GM12878 (cell line): ENCODE data around the gene MRPL54. TPM values are rescaled to one million over a fixed set of nuclear protein-coding genes. Genes with fewer than 3 reads are reported as not detected.

Experiments used
- ATAC-seq: fragments of 200-7000 bp; cut with Tn5 transposase; 3 replicates; pipeline ENCODE4 v1.9.1; 2020; ENCODE audit warnings: mild to moderate bottlenecking, moderate library complexity
- BruUV-seq: library from RNA; stranded (reverse); fragments of 400-500 nt; replicated peaks from 2 replicates; lab custom pipeline; 2021; lab: Mats Ljungman, UMichigan
- CTCF ChIA-PET: fragments of 300-600 bp; sonication (Branson Sonifier 250); formaldehyde crosslinking; extraction: SDS; loops from one replicate; lab custom pipeline; 2021; ENCODE audit warnings: inconsistent platforms; lab: Yijun Ruan, JAX
- POLR2A ChIA-PET: fragments of 350-600 bp; formaldehyde crosslinking; extraction: SDS; loops from one replicate; lab custom pipeline; 2021; ENCODE audit warnings: inconsistent platforms; lab: Charles Lee
- RAD21 ChIA-PET: fragments of 300-600 bp; sonication (Branson Sonifier 250); formaldehyde crosslinking; loops from one replicate; lab custom pipeline; 2023; ENCODE audit warnings: antibody characterized with exemption; ENCODE audit not compliant: unreplicated experiment; lab: Charles Lee
- SMC1A ChIA-PET: fragments of 300-600 bp; sonication (Branson Sonifier 250); formaldehyde crosslinking; loops from one replicate; lab custom pipeline; 2023; ENCODE audit not compliant: unreplicated experiment, uncharacterized antibody; lab: Charles Lee
- DNase-seq: peaks from one replicate; pipeline ENCODE4 v3.0.0-alpha.2; 2011; ENCODE audit warnings: low read depth, low spot score
- FAIRE-seq: peaks from 3 replicates; lab custom pipeline; 2011; peaks lifted over from hg19 to GRCh38; lab: Jason Lieb, UNC
- H2AFZ ChIP-seq: 2 replicates; pipeline ENCODE4 v1.6.0; 2011; ENCODE audit warnings: low read depth, low read length, control low read depth; ENCODE audit not compliant: control insufficient read depth
- H3K27ac ChIP-seq: 2 replicates; pipeline ENCODE4 v1.5.1; 2011; ENCODE audit warnings: control low read depth; ENCODE audit not compliant: control insufficient read depth, insufficient read depth
- H3K27me3 ChIP-seq, 2 experiments: replicated peaks in 1 of 2; 2 replicates each; pipeline versions ENCODE4 v1.6.0 to v1.6.1; 2011; ENCODE audit warnings: low read length in 1 of 2; ENCODE audit not compliant: control insufficient read depth in 2 of 2, insufficient read depth in 2 of 2
- H3K36me3 ChIP-seq, 2 experiments: 2 replicates each; pipeline ENCODE4 v1.5.1; 2011; ENCODE audit warnings: low read length in 1 of 2; ENCODE audit not compliant: control insufficient read depth in 2 of 2, insufficient read depth in 2 of 2
- H3K4me1 ChIP-seq: 2 replicates; pipeline ENCODE4 v1.6.1; 2011; ENCODE audit warnings: mild to moderate bottlenecking, low read length, moderate library complexity, mixed read lengths; ENCODE audit not compliant: control insufficient read depth, insufficient read depth
- H3K4me2 ChIP-seq: 2 replicates; pipeline ENCODE4 v1.6.0; 2011; ENCODE audit warnings: control low read depth; ENCODE audit not compliant: control insufficient read depth, insufficient read depth
- H3K4me3 ChIP-seq: fragments of 200-600 bp; sonication (generic); 2 replicates; pipeline ENCODE4 v1.5.1; 2016
- H3K79me2 ChIP-seq: 2 replicates; pipeline ENCODE4 v1.6.0; 2011; ENCODE audit warnings: low read length; ENCODE audit not compliant: control insufficient read depth, insufficient read depth
- H3K9ac ChIP-seq: 2 replicates; pipeline ENCODE4 v1.8.0; 2011; ENCODE audit warnings: low read length, control low read depth, mixed read lengths; ENCODE audit not compliant: control insufficient read depth, insufficient read depth
- H3K9me3 ChIP-seq: replicated peaks from 3 replicates; pipeline ENCODE4 v1.5.1; 2011; ENCODE audit warnings: mild to moderate bottlenecking, low read length; ENCODE audit not compliant: control insufficient read depth, insufficient read depth
- H4K20me1 ChIP-seq: 2 replicates; pipeline ENCODE4 v1.6.0; 2011; ENCODE audit not compliant: control insufficient read depth, insufficient read depth
- ATF3 ChIP-seq: IDR thresholded peaks from 2 replicates; pipeline ENCODE4 v1.6.1; 2011; ENCODE audit warnings: low read depth, mild to moderate bottlenecking, low read length, moderate library complexity, borderline replicate concordance; ENCODE audit errors: extremely low read depth
- BHLHE40 ChIP-seq, 2 experiments: fragments of 450-650 bp in 1 of 2; IDR thresholded peaks; 2 replicates each; pipeline ENCODE4 v1.6.1; 2011 to 2017; ENCODE audit warnings: low read depth in 2 of 2, borderline replicate concordance in 1 of 2, improper control_type of control experiment in 1 of 2, low read length in 1 of 2, mild to moderate bottlenecking in 1 of 2
- CBX3 ChIP-seq: fragments of 200-600 bp; sonication (generic); IDR thresholded peaks from 2 replicates; pipeline ENCODE4 v1.6.1; 2016; ENCODE audit warnings: low read depth, borderline replicate concordance
- ESRRA ChIP-seq: IDR thresholded peaks from 2 replicates; pipeline ENCODE4 v1.6.1; 2012; ENCODE audit warnings: mild to moderate bottlenecking, low read length, improper control_type of control experiment
- JUNB ChIP-seq: IDR thresholded peaks from 2 replicates; pipeline ENCODE4 v1.6.1; 2016; ENCODE audit warnings: antibody characterized with exemption, mild to moderate bottlenecking
- KLF5 ChIP-seq: fragments of 450-650 bp; IDR thresholded peaks from 2 replicates; pipeline ENCODE4 v1.6.1; 2014; ENCODE audit warnings: mild to moderate bottlenecking; ENCODE audit not compliant: partially characterized antibody
- MEF2B ChIP-seq: fragments of 450-650 bp; IDR thresholded peaks from 2 replicates; pipeline ENCODE4 v1.6.1; 2018; ENCODE audit warnings: mild to moderate bottlenecking, moderate library complexity; ENCODE audit not compliant: partially characterized antibody, poor library complexity, severe bottlenecking
- MXI1 ChIP-seq: fragments of 150-350 bp; IDR thresholded peaks from 2 replicates; pipeline ENCODE4 v1.6.1; 2011; ENCODE audit warnings: low read depth, mild to moderate bottlenecking, inconsistent platforms, low read length, improper control_type of control experiment
- SIN3A ChIP-seq: IDR thresholded peaks from 2 replicates; pipeline ENCODE4 v1.6.1; 2012; ENCODE audit warnings: low read depth, low read length, improper control_type of control experiment
- SIX5 ChIP-seq: IDR thresholded peaks from 2 replicates; pipeline ENCODE4 v1.6.1; 2011; ENCODE audit warnings: mild to moderate bottlenecking, low read depth, low read length, moderate library complexity; ENCODE audit not compliant: severe bottlenecking
- SMAD5 ChIP-seq: IDR thresholded peaks from 2 replicates; pipeline ENCODE4 v1.6.1; 2016; ENCODE audit warnings: antibody characterized with exemption, low read depth
- SMC3 ChIP-seq: IDR thresholded peaks from 2 replicates; pipeline ENCODE4 v1.6.1; 2011; ENCODE audit warnings: low read length, improper control_type of control experiment, borderline replicate concordance
- SREBF1 ChIP-seq: IDR thresholded peaks from 2 replicates; pipeline ENCODE4 v1.6.1; 2012; ENCODE audit warnings: mild to moderate bottlenecking, low read length
- SUPT20H ChIP-seq: IDR thresholded peaks from 2 replicates; pipeline ENCODE4 v1.6.1; 2011; ENCODE audit warnings: low read depth, mild to moderate bottlenecking, low read length, moderate library complexity, borderline replicate concordance; ENCODE audit not compliant: control insufficient read depth
- TBL1XR1 ChIP-seq: IDR thresholded peaks from 2 replicates; pipeline ENCODE4 v1.6.1; 2012; ENCODE audit warnings: low read depth, low read length, improper control_type of control experiment
- ZBED1 ChIP-seq: IDR thresholded peaks from 2 replicates; pipeline ENCODE4 v1.6.1; 2016; ENCODE audit warnings: borderline replicate concordance
- ZNF274 ChIP-seq: IDR thresholded peaks from one replicate; pipeline ENCODE4 v1.8.0; 2011; ENCODE audit not compliant: insufficient read length, insufficient read depth
- ZZZ3 ChIP-seq: IDR thresholded peaks from 2 replicates; pipeline ENCODE4 v1.6.1; 2011; ENCODE audit warnings: low read depth; ENCODE audit not compliant: control insufficient read depth, insufficient read length
- WGBS: methylation state at CpG from one replicate; pipeline ENCODE4 v1.1.6; 2016; ENCODE audit warnings: low lambda C conversion rate; ENCODE audit not compliant: insufficient replicate concordance, insufficient coverage; ENCODE audit errors: missing lambda C conversion rate; 5-methylcytosine and 5-hydroxymethylcytosine counted together
- in situ Hi-C: fragments of 300-500 bp; cut with MboI; formaldehyde crosslinking; loops from 9 replicates; pipeline ENCODE4 v1.14.3; 2018; ENCODE audit warnings: mixed read lengths
- intact Hi-C: fragments of 100-400 bp; cut with micrococcal nuclease; formaldehyde crosslinking; loops from one replicate; pipeline ENCODE4 v1.14.2; 2022; ENCODE audit not compliant: unreplicated experiment
- polyA plus RNA-seq, 11 experiments: library from polyadenylated mRNA; depleted of rRNA in 4 of 11; unstranded in 6 of 11; stranded (reverse) in 5 of 11; fragments of >200 nt; fragmentation: Nextera tagmentation in 4 of 11; fragmentation: Illumina TruSeq in 1 of 11; extraction: Ambion mirVana in 4 of 11; extraction: Trizol in 1 of 11; gene quantifications; 1 replicate in 1 of 11; 2 replicates in 10 of 11; pipeline versions ENCODE4 v1.2.1 to v1.2.3, GENCODE V29; 2011 to 2016; ENCODE audit warnings: inconsistent platforms in 2 of 11, missing spikeins in 2 of 11, low read depth in 1 of 11
- total RNA-seq, 4 experiments: library from RNA; depleted of rRNA in 3 of 4; stranded (reverse); fragments of >200 nt in 3 of 4; fragmentation: Illumina TruSeq in 1 of 4; extraction: Trizol in 1 of 4; gene quantifications; 2 replicates each; pipeline versions ENCODE4 v1.2.1 to v1.2.3, GENCODE V29; 2013 to 2021

The MRPL54 gene
- total and polyA plus RNA-seq, 10 of the 15 experiments (the other 5 are each of a cell fraction or from before 2014, with no cell fraction given): 3.1 to 98.7 (median 75.2) TPM

GRCh38 chr19:3773814-3774515 lies 11.5 kb downstream of the MRPL54 start:
- RAD21 ChIA-PET: no interaction called here
- BruUV-seq: no TSS peak

DNA sequence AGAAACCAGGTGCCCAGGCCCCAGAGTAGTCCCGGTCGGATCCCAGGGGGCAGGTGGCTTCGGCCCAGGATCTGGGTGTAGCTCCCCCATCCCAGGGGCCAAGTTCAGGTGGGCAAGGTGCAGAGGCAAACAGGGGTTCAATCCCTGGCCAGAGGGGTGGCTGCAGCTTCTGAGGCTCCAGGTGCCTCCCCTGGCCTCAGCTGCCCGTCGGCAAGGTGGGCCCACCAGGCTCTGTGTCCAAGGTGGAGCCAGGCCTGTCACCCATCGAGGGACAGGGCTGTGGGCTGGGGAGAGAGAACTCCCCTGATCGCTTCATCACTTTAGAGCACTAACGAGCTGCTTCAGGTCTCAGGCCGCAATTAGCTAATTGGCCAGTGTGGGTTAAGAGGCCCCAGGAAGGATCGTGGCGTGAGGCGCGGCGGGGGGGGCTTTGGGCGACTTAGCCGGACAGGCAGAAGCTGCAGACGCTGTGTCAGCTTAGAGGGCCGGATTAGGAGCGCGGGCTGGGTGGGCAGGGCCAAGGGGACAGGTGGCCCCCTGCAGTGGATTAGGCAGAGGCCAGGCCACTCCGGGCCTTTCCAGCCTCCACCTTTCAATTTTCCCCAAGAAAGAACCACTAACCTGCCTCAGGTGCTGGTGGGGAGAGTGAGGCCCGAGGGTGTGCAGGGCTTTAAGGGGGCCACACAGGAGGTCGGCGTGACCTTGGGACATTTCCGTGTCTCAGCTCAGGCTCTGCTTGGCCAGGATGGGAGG lies 12.3 kb downstream of the MRPL54 start:
- ChIA-PET CTCF (no interaction called here), POLR2A (interaction anchor here (0.8 kb wide), 1 partner anchor 11 kb away, joined by 3 read pairs; no protein-coding TSS in a partner anchor), RAD21 (no interaction called here), SMC1A (no interaction called here)
- Histone ChIP-seq H3K4me3 (no peak overlapping the region), H2AFZ (no peak overlapping the region), H3K9me3 (no peaks in the 10 kb centered on the region; the same call in 2 of the 3 replicates), H3K79me2 (no peaks in the 10 kb centered on the region), H3K4me2 (no peak overlapping the region), H3K9ac (no peak overlapping the region), H3K4me1 (no peaks in the 10 kb centered on the region), H3K27me3 (no peaks in the 10 kb centered on the region), H3K36me3 (no peaks in the 10 kb centered on the region), H3K27ac (no peak overlapping the region), H4K20me1 (no peaks in the 10 kb centered on the region)
- 48% methylated on average over 25 of the region's 25 CpGs for WGBS
- FAIRE-seq (no peak), ATAC-seq (no peak), DNase-seq (no peak)
- BruUV-seq: no TSS peak
- in situ Hi-C loops: no loop called here
- intact Hi-C loops: no loop called here
- no peak for TF ChIP-seq JUNB
- no peak for TF ChIP-seq BHLHE40 (IDR thresholded peaks at IDR 0.05; ENCODE audit: borderline replicate concordance in 1 of 2, low read depth in 2 of 2, low read length in 1 of 2)
- no peak for TF ChIP-seq ESRRA
- TF ChIP-seq SREBF1: no peak
- TF ChIP-seq SUPT20H: no peak
- no peak for TF ChIP-seq SMC3
- TF ChIP-seq ZNF274: no peak
- no peak for TF ChIP-seq SMAD5
- TF ChIP-seq ZBED1: no peak
- no peak for TF ChIP-seq CBX3
- no peak for TF ChIP-seq MEF2B

More at GRCh38 chr19:3773814-3774515, 11.5 kb downstream of the MRPL54 start:
- H3K27me3 ChIP-seq: no peaks in the 10 kb centered on the region
- no peaks in the 10 kb centered on the region; the same call in 2 of the 3 replicates for H3K9me3 ChIP-seq
- intact Hi-C loops: no loop called here
- H3K9ac ChIP-seq: no peak overlapping the region
- no peaks in the 10 kb centered on the region for H3K4me1 ChIP-seq
- POLR2A ChIA-PET: interaction anchor here (0.8 kb wide), 1 partner anchor 10 kb away, joined by 3 read pairs; no protein-coding TSS in a partner anchor
- CTCF ChIA-PET: no interaction called here
- H2AFZ ChIP-seq: no peak overlapping the region
- H3K4me3 ChIP-seq: no peak overlapping the region
- no peak overlapping the region for H3K4me2 ChIP-seq
- ATAC-seq: no peak
- DNase-seq: no peak
- SMC1A ChIA-PET: no interaction called here
- no peak for FAIRE-seq
- no peaks in the 10 kb centered on the region for H3K36me3 ChIP-seq
- H4K20me1 ChIP-seq: no peaks in the 10 kb centered on the region
- WGBS: 59% methylated on average over 12 of the region's 12 CpGs
- no peak overlapping the region for H3K27ac ChIP-seq
- no peaks in the 10 kb centered on the region for H3K79me2 ChIP-seq
- in situ Hi-C loops: no loop called here
- TF ChIP-seq ZZZ3 (no peak), ATF3 (no peak), MXI1 (no peak), TBL1XR1 (no peak), SIX5 (no peak), KLF5 (no peak), SIN3A (no peak)
